SK-N-SH (cell line): Measurements from ENCODE around the gene GDPD3. TPM values are rescaled to one million over a fixed set of nuclear protein-coding genes. Genes with fewer than 3 reads are reported as not detected.
A peak's percentile ranks its signal among the peaks of the same experiment; 100 is the strongest.

Experiments used
- CTCF ChIA-PET: fragments of 300-600, 350-600 bp; formaldehyde crosslinking; extraction: SDS; loops from one replicate; lab custom pipeline; 2021; lab: Yijun Ruan, JAX
- POLR2A ChIA-PET: fragments of 350-600 bp; sonication (Branson Sonifier 250); formaldehyde crosslinking; extraction: SDS; loops from one replicate; lab custom pipeline; 2020; ENCODE audit warnings: antibody characterized with exemption, inconsistent platforms; lab: Yijun Ruan, JAX
- DNase-seq: peaks from one replicate; pipeline ENCODE4 v3.0.0; 2012
- H2AFZ ChIP-seq: fragments of 200-600 bp; sonication (generic); 2 replicates; pipeline ENCODE4 v1.8.1; 2016; ENCODE audit warnings: antibody characterized with exemption, mild to moderate bottlenecking, low read depth
- H3F3A ChIP-seq: fragments of 200-600 bp; sonication (generic); replicated peaks from 2 replicates; pipeline ENCODE3; 2016; ENCODE audit warnings: antibody characterized with exemption, mild to moderate bottlenecking; ENCODE audit not compliant: insufficient read depth
- H3K27ac ChIP-seq, 2 experiments: fragments of 200-500 bp in 1 of 2; fragments of 200-600 bp in 1 of 2; sonication (Bioruptor generic) in 1 of 2; sonication (generic), shearing (Covaris generic) in 1 of 2; 2 replicates each; pipeline versions ENCODE4 v1.5.1 to v1.6.1; 2014 to 2016; ENCODE audit warnings: low read depth in 2 of 2, inconsistent platforms in 1 of 2, low read length in 1 of 2, mild to moderate bottlenecking in 1 of 2, mixed read lengths in 1 of 2
- H3K27me3 ChIP-seq: fragments of 200-600 bp; sonication (generic), shearing (Covaris generic); 2 replicates; pipeline ENCODE4 v1.6.1; 2016; ENCODE audit warnings: mixed run types; ENCODE audit not compliant: insufficient read depth
- H3K36me3 ChIP-seq, 2 experiments: fragments of 200-500 bp in 1 of 2; fragments of 200-600 bp in 1 of 2; sonication (Bioruptor generic) in 1 of 2; sonication (generic) in 1 of 2; replicated peaks in 1 of 2; 2 replicates each; pipeline versions ENCODE3 to v1.5.1; 2014 to 2016; ENCODE audit warnings: low read length in 1 of 2, mild to moderate bottlenecking in 1 of 2; ENCODE audit not compliant: insufficient read depth in 2 of 2, control insufficient read depth in 1 of 2
- H3K4me1 ChIP-seq, 2 experiments: fragments of 200-500 bp in 1 of 2; fragments of 200-600 bp in 1 of 2; sonication (Bioruptor generic) in 1 of 2; sonication (generic), shearing (Covaris generic) in 1 of 2; 2 replicates each; pipeline versions ENCODE4 v1.5.1 to v1.6.1; 2014 to 2016; ENCODE audit warnings: low read depth in 1 of 2, low read length in 1 of 2, mixed run types in 1 of 2; ENCODE audit not compliant: insufficient read depth in 2 of 2, control insufficient read depth in 1 of 2
- H3K4me2 ChIP-seq: fragments of 200-600 bp; sonication (generic), shearing (Covaris generic); 2 replicates; pipeline ENCODE4 v1.6.1; 2017; ENCODE audit warnings: mixed run types
- H3K4me3 ChIP-seq, 2 experiments: fragments of 200-500 bp in 1 of 2; fragments of 200-600 bp in 1 of 2; sonication (Bioruptor generic) in 1 of 2; sonication (generic), shearing (Covaris generic) in 1 of 2; 2 replicates each; pipeline versions ENCODE4 v1.5.1 to v1.8.1; 2014 to 2016; ENCODE audit warnings: low read depth in 2 of 2, inconsistent platforms in 1 of 2, low read length in 1 of 2, mild to moderate bottlenecking in 1 of 2, mixed read lengths in 1 of 2, moderate library complexity in 1 of 2
- H3K79me2 ChIP-seq: fragments of 200-600 bp; sonication (generic); 2 replicates; pipeline ENCODE4 v1.8.1; 2017; ENCODE audit warnings: mild to moderate bottlenecking; ENCODE audit not compliant: insufficient read depth
- H3K9ac ChIP-seq: fragments of 200-600 bp; sonication (generic); 2 replicates; pipeline ENCODE4 v1.6.1; 2017; ENCODE audit warnings: mixed run types
- H3K9me2 ChIP-seq: fragments of 200-600 bp; sonication (generic); 2 replicates; pipeline ENCODE4 v1.6.1; 2017; ENCODE audit warnings: mixed run types
- H3K9me3 ChIP-seq: fragments of 200-600 bp; sonication (generic); 2 replicates; pipeline ENCODE4 v1.6.1; 2017; ENCODE audit warnings: mixed run types, mild to moderate bottlenecking, moderate library complexity
- H4K20me1 ChIP-seq: fragments of 200-600 bp; sonication (generic); 2 replicates; pipeline ENCODE4 v1.6.1; 2017; ENCODE audit warnings: mild to moderate bottlenecking, mixed run types; ENCODE audit not compliant: insufficient read depth
- EZH2phosphoT487 ChIP-seq: fragments of 200-600 bp; sonication (generic); IDR thresholded peaks from 2 replicates; pipeline ENCODE4 v1.6.1; 2017; ENCODE audit warnings: low read depth, mixed run types, mild to moderate bottlenecking, antibody characterized with exemption, moderate library complexity, borderline replicate concordance
- FOXJ3 ChIP-seq: sonication (generic); formaldehyde crosslinking; IDR thresholded peaks from 2 replicates; pipeline ENCODE4 v1.5.1; 2020; ENCODE audit warnings: mild to moderate bottlenecking, missing genetic modification reagents
- FOXM1 ChIP-seq: IDR thresholded peaks from 2 replicates; pipeline ENCODE4 v1.4.0; 2012; ENCODE audit warnings: low read depth, mild to moderate bottlenecking
- GATA2 ChIP-seq: sonication (generic); formaldehyde crosslinking; IDR thresholded peaks from 2 replicates; pipeline ENCODE4 v1.5.0; 2020; ENCODE audit warnings: mild to moderate bottlenecking, missing genetic modification reagents
- JUND ChIP-seq: IDR thresholded peaks from 2 replicates; pipeline ENCODE4 v1.4.0; 2012
- MAX ChIP-seq: IDR thresholded peaks from 2 replicates; pipeline ENCODE4 v1.4.0; 2012; ENCODE audit warnings: low read depth
- NFIC ChIP-seq: IDR thresholded peaks from 2 replicates; pipeline ENCODE4 v1.4.0; 2012; ENCODE audit warnings: borderline replicate concordance
- RAD21 ChIP-seq: IDR thresholded peaks from 2 replicates; pipeline ENCODE4 v1.6.1; 2012; ENCODE audit warnings: mild to moderate bottlenecking, low read length
- SMC3 ChIP-seq: IDR thresholded peaks from 2 replicates; pipeline ENCODE4 v1.6.1; 2012; ENCODE audit warnings: low read depth, low read length, improper control_type of control experiment
- TAF1 ChIP-seq: IDR thresholded peaks from 2 replicates; pipeline ENCODE4 v1.6.1; 2012; ENCODE audit warnings: low read depth, mild to moderate bottlenecking, low read length, moderate library complexity, borderline replicate concordance
- USF2 ChIP-seq: fragments of 150-350 bp; IDR thresholded peaks from 2 replicates; pipeline ENCODE4 v1.6.1; 2017; ENCODE audit warnings: antibody characterized with exemption, low read length, low read depth, borderline replicate concordance
- YY1 ChIP-seq: IDR thresholded peaks from 2 replicates; pipeline ENCODE4 v1.4.0; 2012; ENCODE audit warnings: low read depth, mild to moderate bottlenecking
- ZBTB33 ChIP-seq: IDR thresholded peaks from 2 replicates; pipeline ENCODE4 v1.4.0; 2012; ENCODE audit warnings: low read depth, borderline replicate concordance
- WGBS: methylation state at CpG from one replicate; pipeline ENCODE4 v1.1.6; 2017; ENCODE audit warnings: low lambda C conversion rate; 5-methylcytosine and 5-hydroxymethylcytosine counted together
- polyA plus RNA-seq, 3 experiments: library from polyadenylated mRNA; depleted of rRNA; stranded (reverse); fragments of >200 nt; gene quantifications; 2 replicates each; pipeline ENCODE4 v1.2.3, GENCODE V29; 2012

The GDPD3 gene
- polyA plus RNA-seq, 1 of the 3 experiments (the other 2 are of a cell fraction): 2.3 TPM

DNA sequence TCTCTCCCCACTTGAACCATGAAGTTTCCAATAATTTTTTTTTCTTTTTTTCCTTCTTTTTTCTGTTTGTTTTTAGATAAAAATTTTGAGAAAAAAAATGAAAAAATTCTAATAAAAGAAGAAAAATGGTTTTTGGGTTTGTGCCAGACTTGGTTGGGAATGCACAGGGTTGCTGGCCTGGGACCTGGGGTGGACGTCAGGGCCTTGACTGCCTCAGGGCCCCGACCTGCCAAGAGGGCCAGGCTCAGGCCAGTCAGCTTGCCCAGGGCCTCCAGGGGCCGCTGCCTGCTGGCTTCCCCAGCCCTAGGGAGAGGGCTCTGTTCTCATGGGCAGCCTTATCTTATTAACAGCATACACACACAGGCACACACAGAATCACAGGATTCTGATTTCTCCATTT, 28.1 kb downstream of the GDPD3 start:
- ChIA-PET CTCF (interaction anchor here (1.4 kb wide), 1 partner anchor 28 kb away, joined by 3 read pairs; the partner anchor contains the start of gene GDPD3), POLR2A (interaction anchor here (0.7 to 1.5 kb wide), 3 partner anchors 19 to 24 kb away, joined by 3 to 4 read pairs (median 3); partner anchors contain the start of gene ALDOA)

GRCh38 chr16:30084816-30085159, 28.5 kb downstream of the GDPD3 start:
- no peak overlapping the region; a peak in 1 of 4 replicates for H3K27ac ChIP-seq
- H3K36me3 ChIP-seq: peaks cover 28 to 42% of the 10 kb centered on the region in 2 experiments

More for the DNA sequence above, 28.1 kb downstream of the GDPD3 start:
- no peak overlapping the region; a peak in 1 of 4 replicates for H3K27ac ChIP-seq
- no peak overlapping the region for H3K4me2 ChIP-seq
- no peaks in the 10 kb centered on the region for H3K9me2 ChIP-seq
- WGBS: 76% methylated on average over 3 of the region's 3 CpGs
- no peak overlapping the region for H3K4me3 ChIP-seq
- peaks cover 24% of the 10 kb centered on the region; the same call in 1 of the 2 replicates for H3K79me2 ChIP-seq
- TF ChIP-seq MAX (no peak), EZH2phosphoT487 (no peak), RAD21 (no peak), ZBTB33 (no peak), GATA2 (CRISPR knock-in tag) (no peak), FOXJ3 (no peak), FOXM1 (no peak), USF2 (no peak), TAF1 (no peak), YY1 (no peak)
- H2AFZ ChIP-seq: no peak overlapping the region
- no peak overlapping the region for H3K9ac ChIP-seq
- H3K36me3 ChIP-seq: peaks cover 24 to 41% of the 10 kb centered on the region in 2 experiments
- peak; percentile 70 for DNase-seq
- peaks cover 4 to 6% of the 10 kb centered on the region in 2 experiments; a peak in 2 of 4 replicates for H3K4me1 ChIP-seq
- H3K9me3 ChIP-seq: no peaks in the 10 kb centered on the region
- H3F3A ChIP-seq: peaks cover 32% of the 10 kb centered on the region
- H4K20me1 ChIP-seq: peaks cover 12% of the 10 kb centered on the region
- H3K27me3 ChIP-seq: no peaks in the 10 kb centered on the region

More at GRCh38 chr16:30084816-30085159, 28.5 kb downstream of the GDPD3 start:
- no peak for DNase-seq
- peaks cover 28% of the 10 kb centered on the region for H3F3A ChIP-seq
- TF ChIP-seq FOXJ3 (no peak), JUND (no peak), SMC3 (no peak), NFIC (no peak)
- POLR2A ChIA-PET: interaction anchor here (0.7 to 1.5 kb wide), 3 partner anchors 18 to 24 kb away, joined by 3 to 4 read pairs (median 3); partner anchors contain the start of gene ALDOA
- no peaks in the 10 kb centered on the region for H3K27me3 ChIP-seq
- WGBS: 100% methylated on average over 2 of the region's 17 CpGs
- H4K20me1 ChIP-seq: peaks cover 12% of the 10 kb centered on the region
- H3K4me1 ChIP-seq: peaks cover 0 to 6% of the 10 kb centered on the region in 2 experiments; a peak in 1 of 4 replicates
- H3K4me3 ChIP-seq: no peak overlapping the region
- no peak overlapping the region for H3K9ac ChIP-seq
- peaks cover 28% of the 10 kb centered on the region for H3K79me2 ChIP-seq
- CTCF ChIA-PET: interaction anchor here (1.1 to 1.4 kb wide), 2 partner anchors 29 to 37 kb away, joined by 3 read pairs; partner anchors contain the start of gene GDPD3
- H3K9me3 ChIP-seq: no peaks in the 10 kb centered on the region
- H3K4me2 ChIP-seq: no peak overlapping the region
- H2AFZ ChIP-seq: no peak overlapping the region
- no peaks in the 10 kb centered on the region for H3K9me2 ChIP-seq
